IPS DF 4.7 (cell line): ENCODE measurements around the gene PIP5K1A.

Experiments
- DNase-seq: peaks from one replicate; pipeline ENCODE4 v3.0.0-alpha.2; 2013; ENCODE audit warnings: low spot score; ENCODE audit errors: extremely low read depth

PIP5K1A gene

GRCh38 chr1:151288502-151288901, 90.2 kb downstream of the PIP5K1A start:
- no peak for DNase-seq

GRCh38 chr1:151289080-151289935, 91.0 kb downstream of the PIP5K1A start:
- DNase-seq, result no peak

GRCh38 chr1:151289991-151290708, 91.8 kb downstream of the PIP5K1A start:
- DNase-seq, result no peak

- DNase-seq, result no peak
Measured at GRCh38 chr1:151290709-151291303, 92.5 kb downstream of the PIP5K1A start.

GRCh38 chr1:151292207-151293030, 94.1 kb downstream of the PIP5K1A start:
- DNase-seq, result no peak

GRCh38 chr1:151293093-151293492, 94.7 kb downstream of the PIP5K1A start:
- no peak for DNase-seq

- DNase-seq, result no peak
Measured at GRCh38 chr1:151294742-151295462, 96.5 kb downstream of the PIP5K1A start.
